Left lobe of liver (tissue), 2 donors: ENCODE measurements around the gene TMEM266. TPM values are rescaled to one million over a fixed set of nuclear protein-coding genes. Genes with fewer than 3 reads are reported as not detected.
"Not testable (repeated sequence)": the region's sequence is repeated elsewhere in the genome, so short reads cannot be mapped to it uniquely, and the experiment has no call there.

ENCODE experiments used
- ATAC-seq: fragments of 200-7000 bp; cut with Tn5 transposase; one replicate; pipeline ENCODE4 v1.9.1; 2020; ENCODE audit warnings: mild to moderate bottlenecking, moderate library complexity
- DNase-seq: peaks from one replicate; pipeline ENCODE4 v3.0.0-alpha.2; 2020; ENCODE audit warnings: low spot score
- total RNA-seq: library from RNA; stranded (reverse); gene quantifications from one replicate; pipeline ENCODE4 v1.2.1, GENCODE V29; 2021
- donor health status: DM: no; HTN: no; CAD: no; lungs with moderate emphysema.
- donor health status: DM: no; HTN: yes; CAD: no.

TMEM266 gene, protein sequence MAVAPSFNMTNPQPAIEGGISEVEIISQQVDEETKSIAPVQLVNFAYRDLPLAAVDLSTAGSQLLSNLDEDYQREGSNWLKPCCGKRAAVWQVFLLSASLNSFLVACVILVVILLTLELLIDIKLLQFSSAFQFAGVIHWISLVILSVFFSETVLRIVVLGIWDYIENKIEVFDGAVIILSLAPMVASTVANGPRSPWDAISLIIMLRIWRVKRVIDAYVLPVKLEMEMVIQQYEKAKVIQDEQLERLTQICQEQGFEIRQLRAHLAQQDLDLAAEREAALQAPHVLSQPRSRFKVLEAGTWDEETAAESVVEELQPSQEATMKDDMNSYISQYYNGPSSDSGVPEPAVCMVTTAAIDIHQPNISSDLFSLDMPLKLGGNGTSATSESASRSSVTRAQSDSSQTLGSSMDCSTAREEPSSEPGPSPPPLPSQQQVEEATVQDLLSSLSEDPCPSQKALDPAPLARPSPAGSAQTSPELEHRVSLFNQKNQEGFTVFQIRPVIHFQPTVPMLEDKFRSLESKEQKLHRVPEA
- not detected for total RNA-seq

DNA sequence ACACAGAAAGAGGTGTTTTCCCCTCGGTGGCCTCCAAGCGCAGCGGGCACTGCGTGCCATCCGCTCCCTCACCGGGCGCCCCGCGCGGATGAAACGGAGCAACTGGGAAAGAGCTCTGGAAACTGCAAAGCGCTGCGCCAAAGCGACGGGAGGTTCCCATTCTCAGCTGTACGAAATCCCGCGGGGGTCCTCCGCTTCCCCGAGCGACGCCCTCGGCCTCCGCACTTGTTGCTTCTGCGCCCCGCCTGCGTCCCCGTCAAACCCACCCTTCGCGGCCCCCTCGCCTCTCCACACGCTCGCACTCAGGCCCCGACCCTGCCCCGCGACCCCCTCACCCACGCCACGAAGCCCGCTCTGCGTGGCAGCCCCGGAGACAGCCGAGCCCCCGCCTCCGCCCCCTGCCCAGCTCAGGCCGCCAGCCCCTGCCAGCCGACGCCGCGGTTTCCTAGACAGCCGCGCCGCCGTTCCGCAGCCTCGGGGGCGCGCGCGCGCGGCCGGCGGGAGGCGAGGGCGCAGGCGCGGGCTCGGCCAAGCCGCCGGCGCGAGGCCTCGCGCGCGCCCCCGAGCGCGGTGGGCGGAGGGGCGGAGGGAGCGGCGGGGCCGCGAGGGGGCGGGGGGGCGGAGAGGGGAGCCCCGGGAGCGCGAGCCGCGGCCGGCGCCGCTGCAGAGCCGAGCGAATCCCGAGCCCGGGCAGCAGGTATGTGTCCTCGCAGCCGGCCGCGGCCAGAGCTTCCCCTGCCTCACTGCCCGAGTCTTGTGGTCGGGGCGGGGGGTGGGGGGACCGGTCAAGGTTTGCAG is at the start of gene TMEM266:
Gene TMEM266, plus strand, starts transcription at position 666 of the 798 bp plus-strand sequence. CDS start 74,279 bp downstream, outside the sequence.
- no peak for DNase-seq
- peak; percentile 80 for ATAC-seq

DNA sequence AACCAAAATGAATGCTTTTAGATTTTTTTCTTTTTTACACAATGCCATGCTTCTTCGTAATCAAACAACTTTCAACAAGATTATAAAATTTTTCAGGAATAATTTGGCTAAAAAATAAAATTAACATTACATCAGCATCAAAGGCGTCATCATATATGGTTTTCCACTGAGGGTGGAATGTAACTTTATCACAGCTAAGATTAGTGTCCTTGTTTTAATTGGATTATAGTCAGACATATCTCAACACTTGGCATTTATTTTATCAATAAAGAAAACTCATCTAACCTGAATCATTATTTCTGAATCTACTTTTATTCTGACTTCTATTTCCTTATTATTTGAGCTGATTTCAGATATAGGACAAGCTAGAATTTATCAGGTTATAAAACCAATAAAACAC is 49.2 kb upstream of the TMEM266 start:
- DNase-seq: no peak
- no peak for ATAC-seq

DNA sequence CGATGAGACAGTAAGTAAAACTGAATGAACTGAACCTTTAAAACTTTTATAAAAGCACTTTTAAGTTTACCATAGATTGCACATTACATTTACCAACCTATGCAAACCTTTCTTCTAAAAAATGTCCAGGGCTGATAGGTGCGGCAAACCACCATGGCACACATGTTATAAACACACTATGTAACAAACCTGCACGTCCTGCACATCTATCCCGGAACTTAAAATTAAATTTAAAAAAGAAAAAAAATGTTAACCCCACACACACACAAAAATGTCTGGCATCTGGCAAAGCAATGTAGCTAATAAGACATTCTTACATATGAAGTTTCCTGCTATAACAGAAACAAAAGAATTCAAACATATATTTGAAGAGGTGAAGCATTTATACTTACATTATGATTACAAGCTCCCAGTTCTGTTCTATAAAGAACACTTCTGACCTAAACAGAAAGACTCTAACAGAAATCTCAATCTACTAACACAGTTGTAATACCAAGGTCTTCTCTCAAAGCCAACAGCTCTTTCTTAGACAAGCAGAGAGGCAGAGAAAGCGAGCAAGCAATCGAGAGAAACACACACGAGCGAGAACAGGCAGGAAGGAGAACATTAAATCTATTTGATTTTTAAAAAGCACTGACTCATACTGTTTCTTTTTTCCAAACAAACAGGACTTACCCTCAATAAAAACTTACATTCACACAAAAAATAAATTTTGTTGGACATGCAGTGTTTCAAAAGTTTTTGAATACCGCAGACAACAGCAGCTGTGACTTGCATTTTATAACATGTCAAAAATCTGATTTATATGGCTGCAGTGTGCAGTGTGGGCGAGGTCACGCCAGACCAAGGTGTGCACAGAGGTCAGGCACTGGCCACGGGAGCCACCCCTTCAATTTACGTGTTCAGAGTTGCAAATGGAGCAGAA is 47.9 kb upstream of the TMEM266 start, which contains the start of gene NRG4:
Gene NRG4, minus strand, starts transcription at position 798 of the 925 bp plus-strand sequence. CDS start 1,194 bp downstream, outside the sequence.
- ATAC-seq: peak; percentile 82
- DNase-seq: peak; percentile 49

DNA sequence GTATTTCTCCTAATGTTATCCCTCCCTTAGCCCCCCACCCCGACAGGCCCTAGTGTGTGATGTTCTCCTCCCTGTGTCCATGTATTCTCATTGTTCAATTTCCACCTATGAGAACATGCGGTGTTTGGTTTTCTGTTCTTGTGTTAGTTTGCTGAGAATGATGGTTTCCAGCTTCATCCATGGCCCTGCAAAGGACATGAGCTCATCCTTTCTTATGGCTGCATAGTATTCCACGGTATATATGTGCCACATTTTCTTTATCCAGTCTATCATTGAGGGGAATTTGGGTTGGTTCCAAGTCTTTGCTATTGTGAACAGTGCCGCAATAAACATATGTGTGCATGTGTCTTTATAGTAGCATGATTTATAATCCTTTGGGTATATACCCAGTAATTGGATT is 46.3 kb upstream of the TMEM266 start:
- DNase-seq, ATAC-seq: not testable (repeated sequence)

DNA sequence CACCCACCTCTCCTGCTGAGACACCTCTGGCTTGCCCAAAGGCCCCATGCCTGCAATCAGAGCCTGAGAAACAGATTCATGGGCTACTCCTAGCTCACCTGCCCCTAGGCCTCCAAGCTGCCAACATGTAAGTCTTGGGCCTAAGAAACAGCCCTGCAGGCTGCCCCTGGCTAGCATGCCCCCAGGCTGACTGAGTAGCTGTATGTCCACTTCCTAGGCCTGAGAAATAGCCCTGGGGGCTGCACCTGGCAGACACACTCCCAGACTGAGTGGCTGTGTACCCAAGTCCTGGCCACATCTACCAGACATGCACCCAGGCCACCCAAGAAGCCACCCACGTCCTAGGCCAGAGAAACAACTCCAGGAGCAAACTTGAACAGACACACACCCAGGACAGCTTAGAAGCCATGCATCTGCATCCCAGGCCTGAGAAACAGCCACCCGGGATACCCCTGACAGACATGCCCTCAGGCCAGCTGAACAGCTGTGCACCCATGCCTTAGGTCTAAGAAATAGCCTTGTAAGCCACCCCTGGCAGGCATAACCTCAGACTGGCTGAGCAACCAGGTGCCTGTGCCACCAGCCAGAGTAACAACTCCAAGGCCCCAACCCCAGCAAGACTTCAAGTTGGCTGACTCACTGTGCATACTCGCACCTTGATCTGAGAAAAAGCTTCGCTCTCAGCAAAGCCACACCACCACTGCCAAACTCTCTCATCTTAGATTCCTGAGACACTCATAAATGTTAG is 35.6 kb upstream of the TMEM266 start:
- ATAC-seq (no peak), DNase-seq (no peak)

DNA sequence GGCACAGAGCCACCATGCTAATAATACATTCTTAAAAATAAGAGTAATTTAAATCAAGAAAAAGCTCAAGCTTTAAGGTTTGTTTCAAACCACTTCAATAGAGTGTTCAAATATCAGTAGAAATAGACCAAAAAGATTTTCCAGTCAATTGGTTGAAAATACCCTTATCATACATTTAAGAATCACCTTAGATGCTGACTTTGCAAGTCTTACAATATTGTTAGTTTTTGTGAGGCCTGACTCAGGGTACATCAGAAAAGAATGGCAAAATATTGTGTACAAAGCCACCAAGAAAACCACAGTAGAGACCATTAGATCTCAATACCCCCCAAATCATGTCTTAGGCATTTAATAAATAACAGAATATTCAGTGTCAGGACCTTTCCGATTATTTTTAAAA is 27.7 kb upstream of the TMEM266 start:
- ATAC-seq: no peak
- DNase-seq: no peak

DNA sequence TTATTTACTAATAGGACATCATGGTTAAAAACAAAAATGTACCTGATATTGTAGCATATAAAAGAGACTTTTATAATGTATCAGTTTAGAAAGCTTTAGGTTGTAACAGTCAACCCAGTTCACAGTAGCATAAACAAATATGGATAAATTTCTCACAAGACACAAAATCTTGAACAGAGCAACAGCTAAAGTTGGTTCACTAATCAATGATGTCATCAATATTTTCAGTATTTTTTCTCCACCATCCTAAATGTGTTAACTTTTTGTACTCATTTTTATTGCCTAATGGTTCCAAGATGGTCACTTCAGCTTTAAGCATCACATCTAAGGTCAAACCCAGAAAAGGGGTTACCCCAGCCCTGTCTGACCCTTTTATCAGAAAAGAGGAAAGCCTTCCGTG is 26.3 kb upstream of the TMEM266 start:
- DNase-seq (no peak), ATAC-seq (no peak)

DNA sequence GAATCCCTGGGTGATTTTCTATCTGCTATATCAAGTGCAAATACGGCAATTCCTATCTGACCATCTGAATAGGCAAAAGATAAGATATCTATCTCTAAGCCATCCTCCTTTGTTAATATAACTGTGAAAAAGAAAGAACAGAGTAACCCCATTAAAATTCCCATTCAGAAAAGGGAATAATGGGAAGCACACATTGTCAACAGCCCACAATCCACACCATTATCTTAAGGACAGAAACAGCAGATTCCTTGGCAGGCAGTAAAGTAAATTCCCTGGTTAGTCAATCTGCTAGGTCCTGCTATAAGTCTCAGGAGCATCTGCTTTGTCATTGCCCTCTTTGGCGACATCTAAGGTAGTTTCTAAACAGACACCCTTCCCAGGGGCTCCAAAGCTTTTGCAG is 25.7 kb upstream of the TMEM266 start:
- no peak for ATAC-seq
- DNase-seq: no peak

DNA sequence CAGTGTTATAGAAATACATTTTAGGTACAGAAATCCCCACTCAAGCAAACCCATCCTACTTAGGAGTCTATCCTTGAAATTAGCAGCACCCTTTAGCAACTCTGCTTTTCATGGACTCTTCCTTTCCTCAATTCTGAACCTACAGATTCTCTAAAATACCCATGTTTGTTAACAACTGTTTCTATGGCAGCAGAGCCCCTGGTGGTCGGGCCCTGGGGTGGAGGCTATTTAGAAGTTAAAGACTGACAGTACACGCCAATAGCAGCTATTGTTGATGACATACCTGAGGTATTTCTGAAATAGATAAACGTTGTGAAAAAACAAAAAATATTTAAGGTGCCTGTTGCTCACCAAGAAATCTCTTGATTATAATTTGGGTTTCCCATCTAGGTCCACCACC is 24.2 kb upstream of the TMEM266 start:
- no peak for ATAC-seq
- DNase-seq: no peak

DNA sequence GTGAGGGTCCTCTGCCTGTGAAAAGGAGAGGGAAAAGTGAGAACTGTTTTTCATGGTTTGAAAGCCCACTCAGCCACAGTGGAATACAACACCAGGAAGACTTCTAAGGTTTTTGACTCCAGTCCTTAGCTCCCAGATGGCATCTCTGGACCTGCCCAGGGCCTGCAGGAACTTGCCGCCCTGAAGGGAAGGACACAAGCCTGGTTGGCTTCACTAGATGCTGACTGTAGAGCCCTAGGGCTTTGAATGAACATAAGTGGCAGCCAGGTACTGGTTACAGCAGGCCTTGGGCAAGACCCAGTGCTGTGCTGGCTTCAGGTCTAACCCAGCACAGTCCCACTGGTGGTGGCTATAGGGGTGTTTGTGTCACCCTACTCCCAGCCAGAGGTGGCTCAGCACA is 21.3 kb upstream of the TMEM266 start:
- ATAC-seq: no peak
- DNase-seq: no peak

DNA sequence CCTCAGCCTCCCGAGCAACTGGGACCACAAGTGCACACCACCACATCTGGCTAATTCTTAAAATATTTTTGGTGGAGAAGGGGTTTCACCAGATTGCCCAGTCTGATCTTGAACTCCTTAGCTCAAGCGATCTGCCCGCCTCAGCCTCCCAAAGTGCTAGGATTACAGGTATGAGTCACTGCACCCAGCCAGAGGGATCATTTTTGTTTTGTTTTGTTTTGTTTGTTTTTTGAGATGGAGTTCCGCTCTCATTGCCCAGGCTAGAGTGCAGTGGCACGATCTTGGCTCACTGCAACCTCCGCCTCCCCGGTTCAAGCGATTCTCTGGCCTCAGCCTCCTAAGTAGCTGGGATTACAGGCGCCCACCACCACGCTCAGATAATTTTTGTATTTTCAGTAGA is 5.6 kb upstream of the TMEM266 start:
- not testable (repeated sequence) for DNase-seq, ATAC-seq

DNA sequence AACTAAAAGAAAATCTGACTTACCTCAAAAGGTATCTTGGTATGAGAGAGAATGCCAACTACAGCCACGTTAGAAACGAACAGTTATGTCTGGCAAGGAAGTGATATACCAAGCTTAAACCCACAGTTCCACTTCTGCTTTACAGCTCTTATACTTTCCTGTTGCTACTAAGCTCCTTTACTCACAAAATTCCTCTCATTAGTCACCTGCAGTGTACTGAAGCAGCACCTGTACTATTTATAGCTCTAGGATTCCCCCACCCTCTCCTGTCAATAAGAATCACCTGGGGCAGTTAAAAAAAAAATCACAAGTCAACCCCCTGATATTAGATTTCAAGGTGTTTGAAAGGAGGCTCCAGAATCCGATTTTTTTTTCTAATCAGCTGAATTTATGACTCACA is 2.9 kb upstream of the TMEM266 start:
- ATAC-seq: no peak

DNA sequence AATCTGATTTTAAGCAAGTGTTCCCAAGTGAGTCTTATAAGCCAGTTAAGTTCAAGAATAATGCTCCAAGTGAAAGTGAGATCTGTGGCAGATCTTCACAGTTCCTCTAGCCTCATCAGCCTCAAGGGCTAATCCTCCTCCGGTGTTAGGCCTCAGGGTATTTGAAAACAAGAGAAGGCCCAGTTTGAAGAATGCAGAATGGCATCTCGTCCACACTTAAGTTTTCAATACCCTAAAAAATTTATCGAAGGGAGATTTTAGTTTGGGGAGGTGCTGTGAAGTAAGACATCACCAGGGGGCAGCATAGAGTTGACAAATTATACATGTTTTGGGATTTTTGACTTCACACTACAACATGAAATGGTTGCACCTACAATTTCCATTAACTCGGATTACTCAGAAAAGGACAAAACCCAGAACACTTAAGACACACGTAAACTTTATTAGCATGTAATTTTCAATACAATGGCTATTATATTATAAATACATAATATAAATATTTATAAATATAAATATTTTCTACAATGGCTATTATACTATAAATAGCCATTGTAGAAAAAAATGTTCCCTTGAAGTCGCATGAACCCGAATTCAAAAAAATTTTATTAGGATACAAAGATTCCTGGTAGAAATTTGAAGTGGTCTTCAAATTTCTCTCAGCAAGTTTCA is 2.3 kb upstream of the TMEM266 start:
- ATAC-seq (peak; percentile 69), DNase-seq (no peak)

More for the DNA sequence above, 2.9 kb upstream of the TMEM266 start:
- no peak for DNase-seq

DNA sequence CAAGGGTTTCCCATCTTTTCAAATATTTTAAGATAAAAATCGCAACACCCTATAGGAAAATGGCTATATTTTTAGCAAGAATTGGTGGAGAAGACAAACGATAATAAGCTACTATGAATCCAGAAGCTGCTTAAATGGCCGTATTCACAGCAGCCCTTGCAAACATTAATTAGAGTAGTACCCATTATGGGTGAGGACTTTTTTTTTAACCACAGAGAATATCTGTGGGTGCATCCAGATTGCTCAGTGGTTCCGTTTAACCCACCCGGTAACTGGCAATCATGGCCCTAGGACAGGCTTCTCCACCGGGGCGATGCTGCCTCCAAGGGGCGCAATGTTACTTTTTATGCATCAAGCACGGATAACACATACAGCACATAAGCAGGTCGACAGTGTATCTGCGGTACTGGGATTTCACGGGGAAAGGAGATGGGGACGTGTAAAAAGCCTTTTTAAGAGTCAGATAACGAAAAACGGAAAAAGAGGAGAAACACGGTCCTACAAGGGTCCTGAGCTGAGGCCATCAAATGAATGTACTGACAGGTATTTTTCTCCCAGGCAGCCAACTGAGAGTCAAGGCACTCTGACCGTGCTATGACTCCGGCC is 968 bp upstream of the TMEM266 start:
- no peak for DNase-seq
- ATAC-seq: peak; percentile 38

DNA sequence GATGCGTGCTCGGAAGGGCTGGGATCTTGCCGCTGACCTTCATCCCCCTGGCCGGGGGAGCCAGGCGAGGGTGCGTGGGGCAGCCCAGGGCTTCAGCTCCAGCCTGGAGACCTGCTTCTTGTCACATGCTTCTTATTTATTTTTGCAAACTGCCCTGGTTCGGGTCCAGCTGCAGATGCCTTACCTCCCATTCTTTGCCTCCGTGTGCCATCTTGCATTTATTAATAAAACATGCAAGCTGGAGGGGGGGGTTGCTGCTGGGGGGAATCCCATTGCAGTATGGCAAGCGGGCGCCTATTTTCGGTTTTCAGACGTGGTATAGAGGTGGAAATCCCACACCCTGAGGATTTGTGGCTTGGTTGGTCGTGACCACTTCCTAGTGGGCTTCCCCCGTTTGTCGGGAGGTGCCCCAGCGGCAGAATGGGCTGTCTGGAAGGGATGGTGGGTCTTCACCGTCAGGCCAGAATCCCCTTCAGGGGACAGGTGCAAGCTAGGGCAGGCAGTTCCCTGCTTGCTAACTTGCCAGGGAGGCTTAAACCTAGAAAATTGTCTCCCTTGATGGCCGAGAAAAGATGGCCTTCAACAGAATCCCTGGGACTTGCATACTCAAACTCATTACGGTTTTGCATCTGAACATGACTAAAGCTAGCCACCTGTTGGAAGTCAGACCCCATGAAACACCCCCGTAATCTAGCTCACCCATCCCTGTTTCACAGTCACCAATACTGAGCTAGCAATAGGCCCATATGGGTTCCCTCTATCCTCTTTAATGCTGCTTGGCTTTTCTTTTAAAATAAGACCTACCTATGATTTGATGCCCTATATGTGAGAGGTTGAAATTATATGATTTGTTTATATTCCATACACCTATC is 569 bp downstream of the TMEM266 start:
- DNase-seq (no peak), ATAC-seq (peak; percentile 24)

DNA sequence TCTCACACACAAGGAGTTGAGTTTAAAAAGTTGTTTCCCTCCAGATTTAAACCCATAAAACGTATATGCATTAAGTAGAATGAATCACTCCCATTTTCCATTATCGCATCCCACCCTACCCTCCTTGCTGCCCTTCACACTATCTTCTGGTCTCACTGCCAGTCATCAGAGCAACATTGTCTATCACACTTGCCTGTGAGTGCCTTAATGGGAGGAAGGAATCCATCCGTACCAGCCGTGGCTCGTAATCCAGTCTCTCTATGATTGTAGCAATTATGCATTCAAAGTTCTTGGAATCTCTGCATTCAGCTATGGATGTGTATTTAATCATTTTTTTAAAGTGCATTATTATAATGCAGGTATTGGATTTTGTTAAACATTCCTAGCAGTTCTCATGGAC is 1.9 kb downstream of the TMEM266 start:
- no peak for ATAC-seq
- no peak for DNase-seq

DNA sequence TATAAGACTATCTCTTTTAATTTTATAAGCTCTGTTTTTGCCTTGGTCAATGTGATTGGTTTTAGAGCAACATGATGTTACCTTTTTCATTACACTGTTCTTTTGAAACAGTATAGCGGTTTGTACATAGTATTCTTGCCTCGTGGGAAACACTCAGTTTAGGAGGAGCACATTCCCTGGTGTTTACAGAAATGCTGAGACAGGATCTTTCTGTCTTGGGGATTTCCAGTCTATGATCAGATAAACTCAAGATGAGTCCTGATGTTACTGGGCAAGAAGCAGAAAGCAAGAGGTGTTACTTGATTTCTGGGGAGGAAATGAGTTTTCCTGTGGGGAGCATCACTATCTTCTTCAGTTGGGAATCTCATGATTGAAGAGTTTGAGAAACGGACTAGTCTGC is 2.5 kb downstream of the TMEM266 start:
- no peak for ATAC-seq
- no peak for DNase-seq

DNA sequence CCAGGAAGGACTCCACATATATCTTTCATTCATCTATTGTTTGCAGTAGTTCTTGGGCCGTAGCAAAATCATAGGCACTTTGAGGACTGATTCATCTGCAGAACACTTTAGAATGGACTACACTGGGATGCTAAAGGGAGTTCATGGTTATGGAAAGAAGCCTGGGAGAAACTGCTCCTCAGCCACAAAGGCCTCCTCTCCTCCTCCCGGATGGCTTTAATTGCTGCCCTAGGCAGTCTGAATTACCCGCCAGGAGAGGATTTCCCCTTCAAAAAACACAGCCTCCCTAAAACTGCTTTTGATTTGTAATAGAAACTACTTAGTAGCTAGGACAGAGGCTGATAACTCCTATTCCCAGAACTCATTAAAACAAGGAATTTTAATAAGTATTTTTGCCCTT is 4.6 kb downstream of the TMEM266 start:
- ATAC-seq: no peak

More for the DNA sequence above, 4.6 kb downstream of the TMEM266 start:
- no peak for DNase-seq
